SU-DHL-6 (cell line): ENCODE measurements around the gene ZNF738.

Source experiments
- H2AFZ ChIP-seq: fragments of 200-600 bp; sonication (generic); 2 replicates; pipeline ENCODE4 v1.6.1; 2014; ENCODE audit warnings: low read depth, mild to moderate bottlenecking, moderate library complexity, mixed read lengths, antibody characterized with exemption, low read length; ENCODE audit not compliant: severe bottlenecking
- H3F3A ChIP-seq: fragments of 200-600 bp; shearing (Covaris generic); 2 replicates; pipeline ENCODE4 v1.6.0; 2016; ENCODE audit warnings: antibody characterized with exemption, mild to moderate bottlenecking; ENCODE audit not compliant: insufficient read depth
- H3K27ac ChIP-seq: fragments of 200-600 bp; sonication (generic); 2 replicates; pipeline ENCODE4 v1.5.1; 2016; ENCODE audit warnings: low read depth, mild to moderate bottlenecking, low read length, moderate library complexity, mixed read lengths
- H3K27me3 ChIP-seq: fragments of 200-600 bp; sonication (generic), shearing (Covaris generic); 2 replicates; pipeline ENCODE4 v1.6.0; 2014; ENCODE audit warnings: mild to moderate bottlenecking, low read length
- H3K36me3 ChIP-seq: fragments of 200-600 bp; sonication (generic); 2 replicates; pipeline ENCODE4 v1.6.1; 2014; ENCODE audit warnings: mild to moderate bottlenecking, low read length, mixed read lengths
- H3K4me2 ChIP-seq: fragments of 300-600, 200-600 bp; shearing (Covaris generic), sonication (generic); 2 replicates; pipeline ENCODE4 v1.6.0; 2014; ENCODE audit warnings: low read length, low read depth, mild to moderate bottlenecking; ENCODE audit not compliant: poor library complexity, severe bottlenecking
- H3K4me3 ChIP-seq: fragments of 200-600 bp; sonication (generic); 2 replicates; pipeline ENCODE4 v1.5.1; 2014; ENCODE audit warnings: antibody characterized with exemption, low read length, mild to moderate bottlenecking, mixed read lengths; ENCODE audit not compliant: insufficient read depth, poor library complexity, severe bottlenecking
- H3K79me2 ChIP-seq: fragments of 200-600 bp; sonication (generic); 2 replicates; pipeline ENCODE4 v1.6.1; 2014; ENCODE audit warnings: mild to moderate bottlenecking, low read length, moderate library complexity; ENCODE audit not compliant: insufficient read depth
- H3K9ac ChIP-seq: fragments of 200-600 bp; sonication (generic); 2 replicates; pipeline ENCODE4 v1.7.0; 2014; ENCODE audit warnings: mild to moderate bottlenecking, low read length
- H3K9me2 ChIP-seq: fragments of 200-600 bp; sonication (generic); replicated peaks from 2 replicates; pipeline ENCODE4 v1.6.1; 2014; ENCODE audit warnings: low read length; ENCODE audit not compliant: insufficient read depth
- H3K9me3 ChIP-seq: fragments of 200-600 bp; sonication (generic); 2 replicates; pipeline ENCODE4 v1.6.1; 2014; ENCODE audit warnings: low read length, mixed read lengths; ENCODE audit not compliant: insufficient read depth
- H4K20me1 ChIP-seq: fragments of 200-600 bp; sonication (generic); 2 replicates; pipeline ENCODE4 v1.6.1; 2014; ENCODE audit warnings: low read depth, mild to moderate bottlenecking, antibody characterized with exemption, low read length, moderate library complexity, mixed read lengths
- EZH2phosphoT487 ChIP-seq: fragments of 200-600 bp; sonication (generic), shearing (Covaris generic); conservative IDR thresholded peaks from 2 replicates; pipeline ENCODE4 v1.6.1; 2018; ENCODE audit warnings: mild to moderate bottlenecking, antibody characterized with exemption, low read length, moderate library complexity, mixed read lengths
- TF ChIP-seq, protein P1 (sequence below): fragments of 200-600 bp; sonication (generic); IDR thresholded peaks from one replicate; pipeline ENCODE4 v1.5.1; 2017; ENCODE audit warnings: antibody characterized with exemption, mild to moderate bottlenecking, low read length, moderate library complexity; ENCODE audit not compliant: insufficient read depth, poor library complexity, severe bottlenecking

ZNF738 gene

DNA sequence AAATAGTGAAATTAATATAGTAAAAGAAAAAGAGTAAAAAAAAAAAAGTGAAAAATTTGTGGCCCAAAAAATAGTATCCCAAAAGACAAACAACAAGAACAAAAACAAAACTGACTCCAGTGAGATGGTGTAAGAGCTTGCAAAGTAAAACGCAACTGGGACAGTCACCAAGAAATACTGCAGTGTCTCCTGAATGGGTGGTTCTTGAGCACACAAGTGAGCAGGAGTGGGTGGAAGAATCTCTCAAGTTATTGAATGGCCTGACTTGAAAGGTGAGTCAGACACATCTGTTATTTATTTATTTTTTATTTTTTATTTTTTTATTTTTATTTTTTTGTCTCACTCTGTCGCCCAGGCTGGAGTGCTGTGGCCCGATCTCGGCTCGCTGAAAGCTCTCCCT is 40.1 kb downstream of the ZNF738 start:
- TF ChIP-seq EZH2phosphoT487: no peak
- H4K20me1 ChIP-seq: no peaks in the 10 kb centered on the region
- peaks cover 34% of the 10 kb centered on the region for H3K36me3 ChIP-seq
- no peak overlapping the region for H3K27ac ChIP-seq
- H3K9me3 ChIP-seq: no peaks in the 10 kb centered on the region
- peaks cover 60% of the 10 kb centered on the region for H3K79me2 ChIP-seq
- H3K9ac ChIP-seq: no peak overlapping the region
- no peaks in the 10 kb centered on the region for H3K9me2 ChIP-seq
- no peak overlapping the region for H2AFZ ChIP-seq
- no peak overlapping the region for H3K4me3 ChIP-seq
- no peaks in the 10 kb centered on the region for H3K27me3 ChIP-seq
- peak overlapping the region; percentile 87 for H3K4me2 ChIP-seq
- H3F3A ChIP-seq: no peaks in the 10 kb centered on the region

DNA sequence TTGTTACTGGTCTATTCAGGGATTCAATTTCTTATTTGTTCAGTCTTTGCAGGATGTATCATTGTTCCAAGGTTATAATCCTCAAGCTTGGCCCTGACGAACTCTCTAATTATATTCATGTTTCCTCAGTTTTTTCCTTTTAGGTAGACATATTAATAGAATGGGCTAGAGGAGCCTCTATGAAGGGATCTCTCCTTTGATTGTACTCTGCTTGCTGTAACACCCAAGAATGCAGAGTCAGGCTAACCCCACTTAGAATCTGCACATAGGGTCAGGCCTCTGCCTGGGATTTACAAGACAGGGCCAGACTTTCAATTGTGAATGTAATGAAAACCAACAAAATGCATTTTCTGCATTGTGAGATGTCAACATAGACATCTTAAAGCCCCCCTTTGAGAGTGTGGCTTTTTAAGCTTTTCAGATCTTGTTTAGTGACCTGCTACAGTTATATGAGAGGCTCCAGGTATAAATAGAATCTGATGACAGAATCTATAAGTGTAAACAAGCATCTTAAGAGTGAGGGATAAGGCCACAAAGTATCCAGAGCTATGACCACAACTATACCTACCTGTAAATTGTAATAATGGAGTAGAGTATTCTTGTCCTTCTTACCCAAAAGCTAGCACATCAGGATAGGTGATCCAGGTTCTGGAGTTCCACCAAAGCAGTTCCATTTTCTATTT is 43.6 kb downstream of the ZNF738 start:
- Histone ChIP-seq H3K9me2 (no peaks in the 10 kb centered on the region), H3K79me2 (peaks cover 57% of the 10 kb centered on the region), H2AFZ (no peak overlapping the region), H3K9me3 (no peaks in the 10 kb centered on the region), H3F3A (no peaks in the 10 kb centered on the region), H3K4me2 (no peak overlapping the region), H4K20me1 (no peaks in the 10 kb centered on the region), H3K9ac (no peak overlapping the region), H3K27ac (no peak overlapping the region), H3K4me3 (no peak overlapping the region), H3K27me3 (no peaks in the 10 kb centered on the region), H3K36me3 (peaks cover 62% of the 10 kb centered on the region)
- TF ChIP-seq, protein P1, sequence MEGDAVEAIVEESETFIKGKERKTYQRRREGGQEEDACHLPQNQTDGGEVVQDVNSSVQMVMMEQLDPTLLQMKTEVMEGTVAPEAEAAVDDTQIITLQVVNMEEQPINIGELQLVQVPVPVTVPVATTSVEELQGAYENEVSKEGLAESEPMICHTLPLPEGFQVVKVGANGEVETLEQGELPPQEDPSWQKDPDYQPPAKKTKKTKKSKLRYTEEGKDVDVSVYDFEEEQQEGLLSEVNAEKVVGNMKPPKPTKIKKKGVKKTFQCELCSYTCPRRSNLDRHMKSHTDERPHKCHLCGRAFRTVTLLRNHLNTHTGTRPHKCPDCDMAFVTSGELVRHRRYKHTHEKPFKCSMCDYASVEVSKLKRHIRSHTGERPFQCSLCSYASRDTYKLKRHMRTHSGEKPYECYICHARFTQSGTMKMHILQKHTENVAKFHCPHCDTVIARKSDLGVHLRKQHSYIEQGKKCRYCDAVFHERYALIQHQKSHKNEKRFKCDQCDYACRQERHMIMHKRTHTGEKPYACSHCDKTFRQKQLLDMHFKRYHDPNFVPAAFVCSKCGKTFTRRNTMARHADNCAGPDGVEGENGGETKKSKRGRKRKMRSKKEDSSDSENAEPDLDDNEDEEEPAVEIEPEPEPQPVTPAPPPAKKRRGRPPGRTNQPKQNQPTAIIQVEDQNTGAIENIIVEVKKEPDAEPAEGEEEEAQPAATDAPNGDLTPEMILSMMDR: no peak
- TF ChIP-seq EZH2phosphoT487: no peak

DNA sequence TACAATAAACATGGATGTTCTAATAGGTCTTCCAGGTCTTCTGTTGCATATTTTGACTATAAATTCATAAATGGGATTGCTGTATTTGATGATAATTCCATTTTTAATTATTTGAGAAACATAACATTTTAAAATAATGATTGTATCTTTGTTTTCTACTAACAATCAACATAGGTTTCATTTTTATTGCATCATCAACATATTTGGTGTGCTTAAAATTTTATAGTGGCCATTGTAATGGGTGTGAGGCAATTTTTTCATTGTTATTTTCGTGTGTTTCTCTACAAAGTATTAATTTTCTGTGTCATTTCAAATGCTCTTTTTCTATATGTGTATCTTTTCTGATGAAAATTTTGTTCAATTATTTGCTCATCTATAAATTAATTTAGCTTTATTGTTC is 51.4 kb downstream of the ZNF738 start:
- Histone ChIP-seq H3K9ac (no peak overlapping the region), H3K9me2 (no peaks in the 10 kb centered on the region), H4K20me1 (no peaks in the 10 kb centered on the region), H3K36me3 (peaks cover 66% of the 10 kb centered on the region), H3K27ac (no peak overlapping the region), H3K9me3 (no peaks in the 10 kb centered on the region), H2AFZ (no peak overlapping the region), H3K4me3 (no peak overlapping the region), H3K4me2 (no peak overlapping the region), H3F3A (no peaks in the 10 kb centered on the region), H3K27me3 (no peaks in the 10 kb centered on the region), H3K79me2 (peaks cover 4% of the 10 kb centered on the region; the same call in 1 of the 2 replicates)
- TF ChIP-seq, protein P1: no peak
- TF ChIP-seq EZH2phosphoT487: no peak

DNA sequence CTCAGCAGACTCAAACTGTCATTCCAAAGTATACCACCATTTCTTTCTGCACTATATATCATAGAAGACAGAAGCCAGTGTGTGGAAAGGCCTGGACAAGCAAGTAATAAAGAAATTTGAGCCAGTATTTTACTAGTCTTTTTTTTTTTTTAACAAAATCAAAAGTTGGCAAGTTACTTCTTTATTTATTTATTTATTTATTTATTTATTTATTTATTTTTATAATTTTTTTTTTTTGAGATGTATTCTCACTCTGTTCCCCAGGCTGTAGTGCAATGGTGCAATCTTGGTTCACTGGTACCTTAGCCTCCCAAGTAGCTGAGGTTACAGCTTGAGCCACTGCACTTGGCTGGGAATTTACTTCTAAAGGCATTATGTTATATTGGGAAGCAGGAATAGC is 63.4 kb downstream of the ZNF738 start:
- Histone ChIP-seq H3K4me2 (no peak overlapping the region), H3F3A (no peaks in the 10 kb centered on the region), H3K36me3 (peaks cover 35% of the 10 kb centered on the region), H3K9me2 (no peaks in the 10 kb centered on the region), H3K9ac (no peak overlapping the region), H3K79me2 (no peaks in the 10 kb centered on the region), H4K20me1 (no peaks in the 10 kb centered on the region), H3K27ac (no peak overlapping the region), H3K4me3 (no peak overlapping the region), H3K9me3 (peaks cover 58% of the 10 kb centered on the region), H3K27me3 (no peaks in the 10 kb centered on the region), H2AFZ (no peak overlapping the region)
- TF ChIP-seq, protein P1: no peak
- TF ChIP-seq EZH2phosphoT487: no peak
